Adrenal gland (tissue), 12 donors: ENCODE data around the gene IQGAP3. TPM values are rescaled to one million over a fixed set of nuclear protein-coding genes. Genes with fewer than 3 reads are reported as not detected.
A peak's percentile ranks its signal among the peaks of the same experiment; 100 is the strongest.

Experiments used
- DNase-seq, 7 donors: peaks; one replicate each; pipeline ENCODE4 v3.0.0-alpha.2; 2019 to 2020
- H3K27ac ChIP-seq, 5 donors: fragments of 200-600 bp; sonication (generic) in 4 of 5; 1 replicate in 3 of 5; 2 replicates in 2 of 5; pipeline versions ENCODE4 v1.5.1 to v1.8.0; 2016 to 2020; ENCODE audit warnings: mild to moderate bottlenecking in 1 of 5
- H3K27me3 ChIP-seq: fragments of 200-600 bp; 2 replicates; pipeline ENCODE4 v1.8.0; 2021
- H3K36me3 ChIP-seq, 2 donors: fragments of 200-600 bp; replicated peaks in 1 of 2; 1 replicate in 1 of 2; 2 replicates in 1 of 2; pipeline versions ENCODE4 v1.5.1 to v1.8.0; 2018 to 2022
- H3K4me1 ChIP-seq, 2 donors: fragments of 200-600 bp; replicated peaks in 1 of 2; 1 replicate in 1 of 2; 2 replicates in 1 of 2; pipeline versions ENCODE4 v1.5.1 to v1.8.0; 2018 to 2021
- H3K4me3 ChIP-seq, 4 donors: fragments of 200-600 bp; sonication (generic) in 3 of 4; one replicate each; pipeline ENCODE4 v1.5.1; 2016 to 2018
- H3K9me3 ChIP-seq, 3 donors: fragments of 200-600 bp; sonication (generic) in 1 of 3; replicated peaks in 1 of 3; 1 replicate in 2 of 3; 2 replicates in 1 of 3; pipeline versions ENCODE4 v1.5.1 to v1.8.0; 2016 to 2021
- POLR2A ChIP-seq, 2 donors: fragments of 450-650 bp; IDR thresholded peaks; one replicate each; pipeline ENCODE4 v1.6.1; 2017; ENCODE audit warnings: antibody characterized with exemption in 2 of 2, mild to moderate bottlenecking in 2 of 2, moderate library complexity in 1 of 2
- WGBS, 4 donors: extraction: QIAGEN DNeasy Blood & Tissue Kit in 2 of 4; methylation state at CpG; one replicate each; pipeline versions ENCODE4 v1.1.5 to v1.1.7; 2013 to 2017; 5-methylcytosine and 5-hydroxymethylcytosine counted together
- intact Hi-C, 2 donors: fragments of 100-400 bp; cut with DNase I; formaldehyde crosslinking; loops; one replicate each; pipeline versions ENCODE4 v1.14.1 to v1.15.0; 2022 to 2023
- polyA plus RNA-seq, 3 donors: library from polyadenylated mRNA; stranded (reverse); fragments of 200-250 nt in 2 of 3; fragments of 350-450 nt in 1 of 3; fragmentation: Illumina TruSeq in 1 of 3; extraction: RNeasy Lipid Tissue Mini Kit (QIAGEN cat#74804) in 1 of 3; gene quantifications; one replicate each; pipeline ENCODE4 v1.2.3, GENCODE V29; 2013 to 2014
- total RNA-seq, 9 donors: library from RNA; depleted of rRNA in 4 of 9; stranded (reverse); fragments of >200 nt in 4 of 9; fragments of 120-200 nt in 1 of 9; fragmentation: NEBNext Ultra II Directional in 1 of 9; extraction: Animal tissue kit (Norgen Biotek cat#: 25700) in 1 of 9; gene quantifications; one replicate each; pipeline versions ENCODE4 v1.1.0 to v1.2.4, GENCODE V29; 2013 to 2023
- TF ChIP-seq, protein P1 (sequence below), 6 experiments: fragments of 450-650 bp in 4 of 6; fragments of 200-600 bp in 2 of 6; sonication (generic) in 1 of 6; IDR thresholded peaks; 1 replicate in 5 of 6; 2 replicates in 1 of 6; pipeline versions ENCODE4 v1.5.1 to v1.8.0; 2016 to 2021; ENCODE audit warnings: antibody characterized with exemption in 6 of 6, mild to moderate bottlenecking in 2 of 6, moderate library complexity in 1 of 6
- donor health status: healthy with polysubstance abuse.
- donor health status: Bipolar disorder and iron deficiency.
- donor health status: DM: yes; HTN: yes; CAD: no.
- donor health status: DM: no; HTN: no; CAD: no.
- donor health status: DM: no; HTN: no; CAD: no.
- donor health status: DM: yes; HTN: yes; CAD: no.

The IQGAP3 gene
- total and polyA plus RNA-seq, 12 donors = 0.16 to 5.3 (median 0.80) TPM

DNA sequence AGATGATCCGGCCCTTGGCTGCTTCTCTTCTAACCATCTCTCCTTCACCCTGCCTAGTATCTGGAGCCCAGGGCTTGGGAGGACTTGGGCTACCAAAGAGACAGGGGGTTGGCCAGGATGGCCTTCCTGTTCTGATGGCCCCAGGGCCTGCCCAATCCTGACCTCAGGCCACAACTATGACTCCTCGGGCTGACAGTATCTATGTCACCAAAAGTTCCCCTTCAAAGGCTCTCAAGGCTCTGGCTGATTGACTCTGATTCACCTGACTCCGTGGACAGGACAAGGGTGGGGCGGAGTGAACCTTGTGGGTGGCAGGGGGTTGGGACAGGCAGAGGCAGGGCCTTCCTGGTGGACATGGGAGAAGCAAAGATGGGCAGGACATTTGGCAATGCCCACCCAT, 84.5 kb downstream of the IQGAP3 start:
- no peak for TF ChIP-seq POLR2A (IDR thresholded peaks at IDR 0.05)
- TF ChIP-seq, protein P1, sequence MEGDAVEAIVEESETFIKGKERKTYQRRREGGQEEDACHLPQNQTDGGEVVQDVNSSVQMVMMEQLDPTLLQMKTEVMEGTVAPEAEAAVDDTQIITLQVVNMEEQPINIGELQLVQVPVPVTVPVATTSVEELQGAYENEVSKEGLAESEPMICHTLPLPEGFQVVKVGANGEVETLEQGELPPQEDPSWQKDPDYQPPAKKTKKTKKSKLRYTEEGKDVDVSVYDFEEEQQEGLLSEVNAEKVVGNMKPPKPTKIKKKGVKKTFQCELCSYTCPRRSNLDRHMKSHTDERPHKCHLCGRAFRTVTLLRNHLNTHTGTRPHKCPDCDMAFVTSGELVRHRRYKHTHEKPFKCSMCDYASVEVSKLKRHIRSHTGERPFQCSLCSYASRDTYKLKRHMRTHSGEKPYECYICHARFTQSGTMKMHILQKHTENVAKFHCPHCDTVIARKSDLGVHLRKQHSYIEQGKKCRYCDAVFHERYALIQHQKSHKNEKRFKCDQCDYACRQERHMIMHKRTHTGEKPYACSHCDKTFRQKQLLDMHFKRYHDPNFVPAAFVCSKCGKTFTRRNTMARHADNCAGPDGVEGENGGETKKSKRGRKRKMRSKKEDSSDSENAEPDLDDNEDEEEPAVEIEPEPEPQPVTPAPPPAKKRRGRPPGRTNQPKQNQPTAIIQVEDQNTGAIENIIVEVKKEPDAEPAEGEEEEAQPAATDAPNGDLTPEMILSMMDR (IDR thresholded peaks at IDR 0.05) = no peak
- Histone ChIP-seq H3K36me3 (peaks cover 0 to 7% of the 10 kb centered on the region in 2 donors), H3K27me3 (no peaks in the 10 kb centered on the region), H3K9me3 (no peaks in the 10 kb centered on the region), H3K4me3 (no peak overlapping the region), H3K27ac (peak overlapping the region in 3 of 5 donors; percentile 43 to 100 (median 90)), H3K4me1 (peaks cover 60 to 85% of the 10 kb centered on the region in 2 donors)
- peak in 2 of 7 donors; percentile 43 to 57 for DNase-seq
- intact Hi-C loops = no loop called here
- WGBS, 4 donors = 41 to 63% (median 47%) methylated on average over 3 to 4 of the region's 4 CpGs

DNA sequence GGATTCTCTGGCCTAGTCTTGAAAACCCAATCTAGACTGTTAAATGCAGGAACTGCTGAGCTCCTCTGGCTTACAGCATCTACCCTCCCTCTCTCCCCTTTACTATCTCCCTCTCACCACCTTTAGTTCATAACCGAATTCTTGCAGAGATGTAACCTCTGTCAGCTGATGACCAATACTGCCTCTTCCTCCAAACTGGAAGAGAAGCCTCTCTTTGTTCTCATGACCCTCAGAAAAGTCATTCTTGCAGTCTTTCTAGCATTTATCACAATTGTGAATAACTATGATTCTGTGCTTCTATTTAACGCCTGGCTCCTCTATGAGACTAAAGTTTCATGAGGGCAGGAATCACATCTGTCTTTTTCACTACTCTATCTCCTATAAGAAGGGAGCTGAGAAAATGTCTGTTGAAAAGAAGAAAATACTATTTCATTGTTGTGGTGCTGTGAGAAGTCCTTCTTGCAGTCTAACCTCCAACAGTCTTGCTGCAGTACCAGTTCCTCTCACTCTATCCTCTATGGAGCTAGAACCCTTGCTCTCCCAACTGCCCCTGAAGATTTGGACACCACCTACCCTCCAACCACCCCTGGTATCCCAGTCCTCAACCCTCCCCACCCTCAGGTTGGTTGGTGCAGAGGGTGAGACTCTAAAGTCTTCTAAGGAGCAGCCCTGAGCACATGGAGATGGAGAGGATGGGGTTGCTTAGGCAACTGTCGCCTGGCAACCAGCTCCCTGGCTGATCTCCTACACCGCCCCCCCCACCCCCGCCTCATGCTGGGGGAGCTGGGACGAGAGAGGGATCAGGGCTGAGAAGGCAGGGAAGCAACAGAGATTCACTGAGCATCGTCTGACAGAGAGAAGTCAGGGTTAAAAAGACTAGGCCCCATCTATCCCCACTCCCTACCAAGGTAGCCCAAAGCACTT, 85.7 kb downstream of the IQGAP3 start:
- intact Hi-C loops = no loop called here
- TF ChIP-seq, protein P1 (IDR thresholded peaks at IDR 0.05) = no peak
- no peak for TF ChIP-seq POLR2A (IDR thresholded peaks at IDR 0.05)
- H3K27me3 ChIP-seq = no peaks in the 10 kb centered on the region
- peak overlapping the region in 2 of 5 donors; percentile 90 to 100 for H3K27ac ChIP-seq
- no peak overlapping the region for H3K4me3 ChIP-seq
- WGBS, 4 donors = 66 to 83% (median 74%) methylated on average over 7 of the region's 7 CpGs
- no peaks in the 10 kb centered on the region for H3K9me3 ChIP-seq
- peaks cover 0 to 19% of the 10 kb centered on the region in 2 donors for H3K36me3 ChIP-seq
- peak in 1 of 7 donors; percentile 73 for DNase-seq
- H3K4me1 ChIP-seq = peaks cover 57 to 82% of the 10 kb centered on the region in 2 donors

DNA sequence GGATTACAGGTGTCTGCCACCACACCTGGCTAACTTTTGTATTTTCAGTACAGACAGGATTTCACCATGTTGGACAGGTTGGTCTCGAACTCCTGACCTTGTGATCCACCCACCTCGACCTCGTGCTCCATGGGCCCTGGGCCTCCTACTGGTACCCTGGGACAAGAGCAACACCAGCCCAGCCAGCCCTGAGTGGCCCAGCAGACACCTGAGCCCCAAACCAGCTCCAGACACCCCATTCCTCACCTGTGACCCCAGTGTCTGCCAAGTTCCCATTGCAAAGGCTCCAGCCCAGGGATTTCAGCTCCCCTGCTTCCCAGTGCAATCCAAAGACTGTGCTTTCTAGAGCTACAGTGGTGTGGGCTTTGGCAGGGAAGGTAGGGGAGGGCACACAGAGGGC, 86.4 kb downstream of the IQGAP3 start:
- Histone ChIP-seq H3K4me1 (peaks cover 53 to 80% of the 10 kb centered on the region in 2 donors), H3K4me3 (no peak overlapping the region), H3K27ac (peak overlapping the region in 1 of 5 donors; percentile 20), H3K27me3 (no peaks in the 10 kb centered on the region), H3K9me3 (no peaks in the 10 kb centered on the region), H3K36me3 (peaks cover 0 to 26% of the 10 kb centered on the region in 2 donors)
- 71 to 91% (median 82%) methylated on average over 3 of the region's 3 CpGs for WGBS, 4 donors
- intact Hi-C loops = no loop called here
- no peak for DNase-seq
- TF ChIP-seq, protein P1 (IDR thresholded peaks at IDR 0.05) = no peak
- no peak for TF ChIP-seq POLR2A (IDR thresholded peaks at IDR 0.05)

DNA sequence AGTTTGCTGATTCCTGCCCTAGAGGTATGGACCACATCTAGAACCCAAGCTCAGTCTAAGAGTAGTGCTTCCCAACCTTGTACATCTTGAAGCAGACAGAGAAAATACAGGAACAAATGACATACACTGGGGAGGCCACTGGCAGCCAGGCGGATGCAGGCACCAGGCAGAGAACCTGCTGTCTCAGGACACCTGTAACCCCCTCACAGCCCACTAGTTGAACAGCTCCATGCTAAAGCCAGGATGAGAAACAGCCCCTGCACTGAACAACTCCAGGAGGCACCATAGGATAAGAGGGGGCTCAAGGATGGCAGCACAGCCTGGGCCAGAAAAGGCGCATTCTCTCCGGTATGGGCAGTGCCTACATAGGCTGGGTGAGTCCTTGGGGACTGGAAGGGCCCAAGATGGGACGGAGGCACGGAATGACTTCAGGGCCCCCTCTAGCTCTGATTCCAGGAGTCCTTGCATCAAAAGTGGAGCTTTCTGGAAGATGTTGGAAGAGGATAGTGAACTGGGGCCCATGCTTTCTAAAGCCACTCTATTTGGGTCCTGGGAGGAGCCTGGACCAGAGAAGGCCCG, 87.8 kb downstream of the IQGAP3 start:
- H3K27ac ChIP-seq = peak overlapping the region in 3 of 5 donors; percentile 13 to 48 (median 26)
- no peaks in the 10 kb centered on the region for H3K9me3 ChIP-seq
- WGBS, 4 donors = 90 to 95% (median 93%) methylated on average over 6 of the region's 6 CpGs
- H3K27me3 ChIP-seq = no peaks in the 10 kb centered on the region
- peaks cover 0 to 40% of the 10 kb centered on the region in 2 donors for H3K36me3 ChIP-seq
- H3K4me3 ChIP-seq = no peak overlapping the region
- intact Hi-C loops = no loop called here
- DNase-seq = no peak
- H3K4me1 ChIP-seq = peaks cover 39 to 66% of the 10 kb centered on the region in 2 donors
- no peak for TF ChIP-seq POLR2A (IDR thresholded peaks at IDR 0.05)
- TF ChIP-seq, protein P1 (IDR thresholded peaks at IDR 0.05) = no peak
